Stromal cell of bone marrow (primary cell): ENCODE measurements around the gene MVK.

Source experiments
- DNase-seq: peaks from one replicate; pipeline ENCODE4 v3.0.0-alpha.2; 2012; ENCODE audit warnings: low read depth

The MVK gene

DNA sequence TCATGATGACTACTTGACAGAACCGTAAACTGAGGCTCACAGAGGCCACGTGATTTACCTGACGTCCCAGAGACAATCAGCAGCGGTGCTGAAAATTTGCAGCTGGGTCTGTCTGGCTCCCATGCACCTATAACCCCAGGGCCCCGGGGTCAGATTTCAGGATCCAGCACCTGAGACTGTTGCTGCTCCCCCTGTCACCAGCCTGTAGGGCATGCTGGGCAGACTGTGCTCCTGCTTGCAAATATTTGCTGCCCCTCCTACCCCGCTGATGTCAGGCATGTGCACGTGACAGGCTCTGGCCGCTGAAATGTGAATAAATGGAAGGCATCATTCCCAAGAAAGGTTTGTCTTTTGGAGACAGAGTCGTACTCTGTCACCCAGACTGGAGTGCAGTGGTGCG, 6.3 kb upstream of the MVK start:
- no peak for DNase-seq

DNA sequence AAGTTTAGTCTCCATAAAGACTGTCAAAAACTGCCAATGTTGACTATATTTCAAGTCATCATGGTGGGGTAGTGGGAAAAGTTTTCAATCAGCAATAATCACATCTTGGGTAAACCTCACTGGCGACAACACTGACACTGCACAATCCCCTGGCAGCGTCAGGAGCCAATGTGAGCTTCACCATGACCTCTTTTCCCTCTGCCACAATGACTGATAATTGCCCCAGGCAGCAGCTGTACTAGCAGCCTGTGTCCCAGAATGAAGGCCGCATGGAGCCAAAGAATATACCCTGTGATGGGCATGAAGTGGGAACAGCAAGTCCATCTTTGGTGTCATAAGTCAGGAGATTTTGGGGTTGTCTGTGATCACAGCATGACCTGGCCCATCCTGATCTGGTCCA, 5.6 kb upstream of the MVK start:
- DNase-seq = no peak

- DNase-seq = no peak
Observed at GRCh38 chr12:109568486-109568885, 5.1 kb upstream of the MVK start.

DNA sequence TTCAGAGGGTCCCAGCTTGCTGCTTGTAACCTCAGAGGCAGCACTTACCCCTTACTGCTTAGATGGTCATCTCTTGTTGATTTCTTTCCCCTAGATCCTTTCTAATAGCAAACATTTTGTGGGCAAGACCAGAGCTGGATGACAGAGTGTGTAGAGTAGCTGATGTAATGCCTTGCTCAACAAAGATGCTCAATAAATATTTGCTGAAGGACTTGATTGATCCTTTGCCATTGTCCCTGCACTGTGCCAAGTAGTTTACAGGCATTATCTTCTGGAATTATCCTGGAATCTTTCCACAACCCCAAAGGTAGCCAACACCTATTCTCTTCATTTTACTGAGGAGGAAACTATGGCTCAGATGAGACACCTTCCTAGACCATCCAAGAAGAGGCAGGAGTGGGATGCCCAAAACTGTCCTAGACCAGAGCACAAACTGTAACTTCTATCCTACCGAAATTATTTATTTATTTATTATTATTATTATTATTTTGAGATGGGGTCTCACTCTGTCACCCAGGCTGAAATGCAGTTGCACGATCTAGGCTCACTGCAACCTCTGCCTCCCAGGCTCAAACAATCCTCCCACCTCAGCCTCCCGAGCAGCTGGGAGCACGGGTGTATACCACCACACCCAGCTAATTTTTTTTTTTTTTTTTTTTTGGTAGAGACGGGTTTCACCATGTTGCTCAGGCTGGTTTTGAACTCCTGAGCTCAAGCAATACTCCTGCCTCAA, 1.7 kb upstream of the MVK start:
- no peak for DNase-seq

DNA sequence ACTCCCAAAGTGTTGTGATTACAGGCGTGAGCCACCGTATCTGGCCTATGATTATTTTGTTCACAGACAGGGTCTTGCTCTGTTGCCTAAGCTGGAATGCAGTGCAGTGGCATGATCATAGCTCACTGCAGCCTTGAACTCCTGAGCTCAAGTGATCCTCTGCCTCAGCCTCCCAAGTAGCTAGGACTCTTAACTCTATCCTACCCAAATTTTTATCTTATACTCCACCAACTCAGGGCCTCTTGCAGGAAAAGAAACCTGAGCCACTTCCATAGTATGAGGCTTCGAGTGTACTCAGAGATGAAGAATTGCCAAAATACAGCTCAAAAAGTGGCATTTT, 1.1 kb upstream of the MVK start:
- DNase-seq = no peak

DNA sequence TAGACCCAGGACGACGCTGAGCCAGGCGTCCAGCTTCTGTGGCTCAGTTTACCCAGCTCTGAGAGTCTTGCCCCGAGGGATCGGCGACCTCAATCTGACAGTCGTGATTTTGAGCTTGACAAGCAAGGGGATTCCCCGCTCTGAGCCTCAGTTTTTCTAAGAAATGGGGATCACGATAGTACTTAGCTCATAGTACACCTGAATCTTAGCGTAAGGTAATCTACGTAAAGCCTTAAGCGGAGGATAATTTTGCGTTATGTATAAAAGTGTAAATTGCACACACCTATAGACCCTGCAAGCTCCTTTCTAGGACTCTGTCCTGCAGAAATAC, 285 bp downstream of the MVK start:
- no peak for DNase-seq

- no peak for DNase-seq
Observed at GRCh38 chr12:109575683-109576082, 2.1 kb downstream of the MVK start.

- DNase-seq = no peak
Observed at GRCh38 chr12:109577311-109577710, 3.7 kb downstream of the MVK start.

DNA sequence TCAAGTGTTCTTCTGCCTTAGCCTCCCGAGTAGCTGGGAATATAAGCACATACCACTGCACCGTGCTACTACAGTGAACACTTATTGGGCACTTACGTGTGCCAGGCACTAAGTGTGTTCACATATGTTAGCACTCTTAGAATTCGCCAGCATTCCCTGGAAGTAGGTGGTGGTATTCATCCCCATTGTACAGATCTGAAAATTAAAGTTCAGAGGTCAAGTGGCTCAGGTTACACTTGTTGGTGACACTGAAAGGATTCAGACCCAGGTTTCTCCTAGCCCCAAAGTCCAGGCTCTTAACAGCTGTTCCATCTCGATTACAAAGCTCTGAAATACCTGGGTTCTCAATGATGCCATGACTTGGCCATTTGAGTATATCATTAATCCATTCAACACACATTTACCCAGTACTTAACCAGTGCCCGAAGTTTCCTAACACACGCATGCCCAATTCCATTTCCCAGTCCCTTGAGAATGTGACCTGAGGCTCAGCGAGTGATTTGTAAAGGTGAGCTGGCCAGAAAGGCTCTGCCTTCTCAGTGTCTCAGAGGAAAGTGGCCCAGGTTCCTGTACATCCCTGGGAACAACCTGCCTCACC, 4.8 kb downstream of the MVK start:
- no peak for DNase-seq

DNA sequence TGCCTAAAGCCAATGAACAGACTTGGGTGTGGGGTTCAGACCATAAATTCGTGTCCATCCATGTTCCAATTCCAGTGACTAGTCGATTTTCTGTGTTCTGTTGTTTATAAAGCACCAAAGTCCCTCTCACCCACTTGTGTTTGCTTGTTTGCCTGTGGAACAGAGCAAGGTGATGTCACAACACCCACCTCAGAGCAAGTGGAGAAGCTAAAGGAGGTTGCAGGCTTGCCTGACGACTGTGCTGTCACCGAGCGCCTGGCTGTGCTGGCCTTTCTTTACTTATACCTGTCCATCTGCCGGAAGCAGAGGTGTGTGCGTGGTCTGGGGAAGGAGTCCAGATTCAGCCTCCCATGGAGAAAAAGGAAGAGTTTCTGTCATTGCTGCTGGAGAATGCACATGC, 6.0 kb downstream of the MVK start:
- no peak for DNase-seq

DNA sequence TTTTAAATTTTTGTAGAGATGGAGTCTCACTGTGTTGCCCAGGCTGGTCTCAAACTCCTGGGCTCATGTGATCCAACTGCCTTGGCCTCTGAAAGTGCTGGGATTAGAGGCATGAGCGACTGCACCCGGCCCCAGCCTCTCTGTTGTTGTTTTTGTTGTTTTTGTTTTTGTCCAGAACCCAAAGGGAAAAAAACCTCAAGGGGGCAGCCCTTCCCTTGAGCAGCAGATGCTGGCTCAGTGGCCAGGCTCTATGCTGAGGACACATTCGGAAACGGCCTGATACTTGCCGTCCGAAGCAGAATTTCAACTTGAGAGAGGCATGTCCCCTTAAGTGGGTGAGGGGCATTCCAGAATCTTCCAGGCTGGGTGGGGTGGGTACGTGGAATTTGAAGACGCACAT, 6.7 kb downstream of the MVK start:
- DNase-seq = no peak

GRCh38 chr12:109580684-109581333, 7.2 kb downstream of the MVK start:
- DNase-seq = no peak

- DNase-seq = no peak
Observed at GRCh38 chr12:109581334-109581691, 7.7 kb downstream of the MVK start.

DNA sequence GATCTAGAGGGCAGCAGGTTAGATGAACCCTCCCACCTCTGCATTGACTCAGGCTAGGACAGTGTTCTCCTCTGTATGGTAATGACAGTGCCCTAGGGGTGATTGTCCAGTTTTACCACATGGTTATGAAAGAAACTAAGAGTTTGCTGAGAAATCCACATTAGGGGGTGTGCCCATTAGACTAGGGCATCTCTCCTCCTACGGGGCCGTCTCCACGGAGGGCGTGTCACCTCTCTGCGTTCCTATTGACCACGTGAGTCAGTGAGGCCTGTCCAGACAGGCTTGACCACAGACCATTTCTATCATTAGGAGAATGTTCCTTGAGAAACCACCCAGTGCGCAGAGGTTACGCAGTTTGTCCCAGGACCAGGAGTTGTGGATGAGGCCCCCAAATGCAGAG, 8.3 kb downstream of the MVK start:
- DNase-seq = no peak

DNA sequence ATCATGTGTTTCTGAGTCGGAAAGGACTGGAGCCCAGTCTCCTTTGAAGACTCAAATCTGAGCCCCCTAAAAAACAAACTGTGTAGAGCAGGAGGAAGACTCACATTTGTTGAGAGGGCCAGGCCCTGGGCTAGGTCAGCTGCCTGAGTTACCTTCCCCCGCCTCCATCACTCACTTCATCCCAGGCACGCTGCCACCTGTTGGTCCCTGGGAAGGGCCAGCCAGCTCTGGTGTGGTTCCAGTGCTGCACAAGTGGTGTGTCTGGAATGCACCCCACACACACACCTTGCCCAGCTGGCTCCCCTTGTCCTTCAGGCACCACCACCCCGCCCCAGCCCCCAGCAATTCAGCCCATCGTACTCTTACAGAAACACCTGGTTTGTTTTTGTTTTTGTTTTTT, 9.0 kb downstream of the MVK start:
- no peak for DNase-seq

- no peak for DNase-seq
Observed at GRCh38 chr12:109583733-109584132, 10.1 kb downstream of the MVK start.

- DNase-seq = no peak
Observed at GRCh38 chr12:109586385-109587296, 13.0 kb downstream of the MVK start.

DNA sequence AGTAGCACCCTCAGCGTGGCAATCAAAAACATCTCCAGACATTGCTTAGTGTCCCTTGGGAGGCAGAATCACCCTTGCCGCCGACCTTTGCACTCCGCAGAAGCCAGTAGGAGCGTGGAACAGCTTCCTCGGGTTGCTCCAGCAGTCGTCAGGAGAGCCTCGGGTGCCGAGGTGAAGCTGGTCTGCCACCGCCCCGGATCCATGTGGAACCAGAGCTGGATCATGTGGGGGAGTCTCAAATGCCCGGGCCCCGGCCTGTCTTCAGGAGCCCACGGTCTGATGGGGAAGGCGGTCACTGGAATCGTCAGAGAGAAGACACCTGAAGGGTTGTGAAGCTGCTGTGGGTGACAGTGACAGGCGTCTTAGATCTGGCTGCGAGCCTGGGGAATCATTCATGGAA, 14.3 kb downstream of the MVK start:
- no peak for DNase-seq

DNA sequence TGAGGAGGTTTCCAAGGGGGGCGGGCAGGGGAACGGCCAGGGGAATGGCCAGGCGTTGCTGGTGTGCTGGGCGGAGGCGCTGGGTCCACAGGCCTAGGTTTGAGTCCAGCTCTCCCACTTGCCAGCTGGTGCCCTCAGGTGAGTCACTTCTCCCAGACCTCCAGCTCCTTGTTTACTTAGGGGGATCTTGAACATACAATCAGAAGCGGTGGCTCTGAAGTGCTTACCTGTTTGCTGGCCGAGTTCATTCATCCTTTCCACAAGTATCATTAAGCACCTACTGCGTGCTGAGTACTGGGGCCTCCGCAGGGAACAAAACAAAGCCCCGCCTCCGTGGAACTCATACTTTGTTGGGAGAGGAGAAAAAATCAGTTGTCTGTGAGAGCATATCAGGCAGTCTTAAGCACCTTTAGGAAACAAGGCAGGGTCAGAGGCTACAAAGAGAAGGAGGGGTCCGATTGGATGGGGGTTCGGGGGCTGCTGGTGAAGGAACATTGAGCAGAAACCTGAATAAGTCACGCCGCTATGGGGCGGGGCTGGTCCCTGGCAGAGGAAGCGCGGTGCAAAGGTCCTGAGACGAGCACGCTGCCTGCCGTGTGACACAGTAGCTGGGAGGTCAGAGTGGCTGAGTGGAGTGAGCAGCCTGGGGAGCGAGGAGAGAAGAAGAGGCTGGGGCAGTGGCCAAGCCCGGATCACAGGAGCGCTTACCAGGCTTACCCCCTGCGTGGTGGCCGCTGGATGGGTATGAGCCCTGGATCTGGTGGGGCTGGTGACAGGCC, 15.1 kb downstream of the MVK start:
- DNase-seq = no peak

GRCh38 chr12:109589240-109589590, 15.6 kb downstream of the MVK start:
- DNase-seq = no peak

GRCh38 chr12:109589691-109590245, 16.2 kb downstream of the MVK start:
- no peak for DNase-seq

- no peak for DNase-seq
Observed at GRCh38 chr12:109590566-109590965, 17.0 kb downstream of the MVK start.
